GM23248 (cell line): ENCODE measurements around the gene WDR43. TPM values are rescaled to one million over a fixed set of nuclear protein-coding genes. Genes with fewer than 3 reads are reported as not detected.

Source experiments
- DNase-seq: peaks from one replicate; pipeline ENCODE4 v3.0.0-alpha.2; 2015
- H2AFZ ChIP-seq: fragments of 200-600 bp; sonication (generic); 2 replicates; pipeline ENCODE4 v1.6.1; 2016; ENCODE audit warnings: antibody characterized with exemption
- H3F3A ChIP-seq: fragments of 200-600 bp; sonication (generic); 2 replicates; pipeline ENCODE4 v1.6.1; 2016; ENCODE audit warnings: mild to moderate bottlenecking, antibody characterized with exemption, mixed run types; ENCODE audit not compliant: insufficient read depth
- H3K27ac ChIP-seq: fragments of 200-600 bp; sonication (generic); 2 replicates; pipeline ENCODE4 v1.5.1; 2016; ENCODE audit warnings: mild to moderate bottlenecking
- H3K27me3 ChIP-seq: fragments of 200-600 bp; sonication (generic); replicated peaks from 2 replicates; pipeline ENCODE4 v1.6.1; 2016; ENCODE audit warnings: mild to moderate bottlenecking; ENCODE audit not compliant: insufficient read depth
- H3K36me3 ChIP-seq: fragments of 200-600 bp; sonication (generic); 2 replicates; pipeline ENCODE4 v1.6.1; 2016; ENCODE audit warnings: low read depth, mild to moderate bottlenecking
- H3K4me1 ChIP-seq: fragments of 200-600 bp; sonication (generic); 2 replicates; pipeline ENCODE4 v1.6.1; 2016; ENCODE audit warnings: mild to moderate bottlenecking; ENCODE audit not compliant: insufficient read depth
- H3K4me2 ChIP-seq: fragments of 200-600 bp; sonication (generic); one replicate; pipeline ENCODE4 v1.6.1; 2016; ENCODE audit warnings: mild to moderate bottlenecking; ENCODE audit not compliant: unreplicated experiment
- H3K4me3 ChIP-seq: fragments of 200-600 bp; sonication (generic); 2 replicates; pipeline ENCODE4 v1.5.1; 2016; ENCODE audit warnings: mild to moderate bottlenecking
- H3K79me2 ChIP-seq: fragments of 200-600 bp; sonication (generic); 2 replicates; pipeline ENCODE4 v1.6.1; 2016; ENCODE audit warnings: mild to moderate bottlenecking; ENCODE audit not compliant: insufficient read depth
- H3K9ac ChIP-seq: fragments of 200-600 bp; sonication (generic); 2 replicates; pipeline ENCODE4 v1.6.1; 2016; ENCODE audit warnings: mild to moderate bottlenecking
- H3K9me2 ChIP-seq: fragments of 200-600 bp; sonication (generic); 2 replicates; pipeline ENCODE4 v1.6.1; 2016; ENCODE audit warnings: mixed run types, mild to moderate bottlenecking, moderate library complexity; ENCODE audit not compliant: insufficient read depth
- H3K9me3 ChIP-seq: fragments of 200-600 bp; sonication (generic); one replicate; pipeline ENCODE4 v1.6.1; 2017; ENCODE audit warnings: low read depth
- H4K20me1 ChIP-seq: fragments of 200-600 bp; sonication (generic); 2 replicates; pipeline ENCODE4 v1.6.0; 2016; ENCODE audit not compliant: insufficient read depth
- EZH2 ChIP-seq: fragments of 200-600 bp; sonication (generic); IDR thresholded peaks from 2 replicates; pipeline ENCODE4 v1.6.1; 2018; ENCODE audit warnings: antibody characterized with exemption, mild to moderate bottlenecking; ENCODE audit not compliant: insufficient read depth, poor library complexity, severe bottlenecking
- EZH2phosphoT487 ChIP-seq: fragments of 200-600 bp; sonication (generic); IDR thresholded peaks from 2 replicates; pipeline ENCODE4 v1.6.1; 2018; ENCODE audit warnings: antibody characterized with exemption, moderate library complexity, mild to moderate bottlenecking, low read depth; ENCODE audit not compliant: insufficient read depth
- WGBS, 2 experiments: methylation state at CpG; one replicate each; pipeline ENCODE4 v1.1.6; 2015 to 2017; ENCODE audit warnings: low lambda C conversion rate in 2 of 2, low coverage in 1 of 2; ENCODE audit errors: missing lambda C conversion rate in 2 of 2; 5-methylcytosine and 5-hydroxymethylcytosine counted together
- in situ Hi-C: fragments of 300-500 bp; cut with MboI; formaldehyde crosslinking; loops from 2 replicates; pipeline ENCODE4 v1.15.0; 2020
- polyA plus RNA-seq: library from polyadenylated mRNA; unstranded; fragments of >200 nt; fragmentation: Nextera tagmentation; extraction: Ambion mirVana; gene quantifications from 2 replicates; pipeline ENCODE4 v1.2.1, GENCODE V29; 2016
- total RNA-seq: library from RNA; depleted of rRNA; stranded (reverse); fragments of >200 nt; shearing (Covaris generic); gene quantifications from 2 replicates; pipeline ENCODE4 v1.2.3, GENCODE V29; 2014

WDR43 gene
- total and polyA plus RNA-seq, 2 experiments from 2014 or later, result 31.3 to 71.8 TPM

- peaks cover 100% of the 10 kb centered on the region for H3K79me2 ChIP-seq
- H3K4me1 ChIP-seq, result peaks cover 21% of the 10 kb centered on the region
- DNase-seq, result no peak
- no peaks in the 10 kb centered on the region for H3K9me3 ChIP-seq
- H3F3A ChIP-seq, result peaks cover 22% of the 10 kb centered on the region; the same call in 1 of the 2 replicates
- no peak for TF ChIP-seq EZH2
- no peak for TF ChIP-seq EZH2phosphoT487
- no peaks in the 10 kb centered on the region for H3K9me2 ChIP-seq
- no peak overlapping the region for H2AFZ ChIP-seq
- H3K9ac ChIP-seq, result 0 out of 2 replicates have a peak overlapping the region, but pooled peaks have one; percentile 8
- H3K4me2 ChIP-seq, result no peak overlapping the region
- in situ Hi-C loops, result no loop called here
- no peaks in the 10 kb centered on the region for H3K27me3 ChIP-seq
- WGBS, 2 experiments, result 96 to 100% methylated on average over 2 of the region's 2 CpGs
- no peak overlapping the region for H3K4me3 ChIP-seq
- H4K20me1 ChIP-seq, result peaks cover 28% of the 10 kb centered on the region; the same call in 1 of the 2 replicates
- H3K27ac ChIP-seq, result peak overlapping the region; percentile 35; the same call in 1 of the 2 replicates
- H3K36me3 ChIP-seq, result peaks cover 43% of the 10 kb centered on the region
Measured at GRCh38 chr2:28904802-28905457, 10.5 kb downstream of the WDR43 start.

- no peak overlapping the region for H3K4me2 ChIP-seq
- H3K4me3 ChIP-seq, result no peak overlapping the region
- no peak overlapping the region for H2AFZ ChIP-seq
- peaks cover 22% of the 10 kb centered on the region; the same call in 1 of the 2 replicates for H3F3A ChIP-seq
- H3K9ac ChIP-seq, result no peak overlapping the region
- TF ChIP-seq EZH2 (no peak), EZH2phosphoT487 (no peak)
- H3K27me3 ChIP-seq, result no peaks in the 10 kb centered on the region
- DNase-seq, result no peak
- no peaks in the 10 kb centered on the region for H3K9me2 ChIP-seq
- 91 to 95% methylated on average over 3 of the region's 3 CpGs for WGBS, 2 experiments
- no peaks in the 10 kb centered on the region for H3K9me3 ChIP-seq
- peaks cover 28% of the 10 kb centered on the region; the same call in 1 of the 2 replicates for H4K20me1 ChIP-seq
- in situ Hi-C loops, result no loop called here
- no peak overlapping the region for H3K27ac ChIP-seq
- H3K36me3 ChIP-seq, result peaks cover 48% of the 10 kb centered on the region
- H3K4me1 ChIP-seq, result peaks cover 21% of the 10 kb centered on the region
- peaks cover 98% of the 10 kb centered on the region for H3K79me2 ChIP-seq
Measured at GRCh38 chr2:28905533-28905932, 11.1 kb downstream of the WDR43 start.

- no peak for TF ChIP-seq EZH2phosphoT487
- TF ChIP-seq EZH2, result no peak
- H3K9ac ChIP-seq, result no peak overlapping the region
- H3K4me2 ChIP-seq, result no peak overlapping the region
- peaks cover 98% of the 10 kb centered on the region for H3K79me2 ChIP-seq
- no peaks in the 10 kb centered on the region for H3K27me3 ChIP-seq
- H3K4me3 ChIP-seq, result no peak overlapping the region
- H3K9me2 ChIP-seq, result no peaks in the 10 kb centered on the region
- in situ Hi-C loops, result no loop called here
- no peak overlapping the region for H2AFZ ChIP-seq
- WGBS, 2 experiments, result 86 to 87% methylated on average over 4 of the region's 4 CpGs
- no peak overlapping the region for H3K27ac ChIP-seq
- peaks cover 16% of the 10 kb centered on the region; the same call in 1 of the 2 replicates for H3F3A ChIP-seq
- no peak for DNase-seq
- peaks cover 22% of the 10 kb centered on the region; the same call in 1 of the 2 replicates for H4K20me1 ChIP-seq
- peaks cover 20% of the 10 kb centered on the region for H3K4me1 ChIP-seq
- peaks cover 53% of the 10 kb centered on the region for H3K36me3 ChIP-seq
- no peaks in the 10 kb centered on the region for H3K9me3 ChIP-seq
Measured at GRCh38 chr2:28906376-28906775, 11.9 kb downstream of the WDR43 start.

- peaks cover 16% of the 10 kb centered on the region for H3K4me1 ChIP-seq
- WGBS, 2 experiments, result 89 to 90% methylated on average over 2 of the region's 2 CpGs
- H3K36me3 ChIP-seq, result peaks cover 53% of the 10 kb centered on the region
- H3K79me2 ChIP-seq, result peaks cover 98% of the 10 kb centered on the region
- H3K9me2 ChIP-seq, result no peaks in the 10 kb centered on the region
- no peak overlapping the region for H2AFZ ChIP-seq
- peaks cover 16% of the 10 kb centered on the region; the same call in 1 of the 2 replicates for H3F3A ChIP-seq
- DNase-seq, result no peak
- no peaks in the 10 kb centered on the region for H3K27me3 ChIP-seq
- H4K20me1 ChIP-seq, result peaks cover 22% of the 10 kb centered on the region; the same call in 1 of the 2 replicates
- H3K9me3 ChIP-seq, result no peaks in the 10 kb centered on the region
- no peak overlapping the region for H3K4me3 ChIP-seq
- no peak for TF ChIP-seq EZH2
- no peak for TF ChIP-seq EZH2phosphoT487
- H3K4me2 ChIP-seq, result no peak overlapping the region
- no peak overlapping the region for H3K9ac ChIP-seq
- in situ Hi-C loops, result no loop called here
- H3K27ac ChIP-seq, result no peak overlapping the region
Measured at GRCh38 chr2:28906821-28907220, 12.4 kb downstream of the WDR43 start.
